ENCODE data around the gene RD3L. TPM values are rescaled to one million over a fixed set of nuclear protein-coding genes. Genes with fewer than 3 reads are reported as not detected.

RD3L gene
- total RNA-seq, 2 donors from 2014 or later, result 0.86 TPM; not detected in 1

GRCh38 chr14:103898204-103898603 lies 44.1 kb downstream of the RD3L start:
- Mint-ChIP-seq H3K27me3 (peaks cover 15% of the 10 kb centered on the region), H3K36me3 (ENCODE audit: low read depth) (no peaks in the 10 kb centered on the region), H3K27ac (no peak overlapping the region), H3K4me3 (peak overlapping the region; percentile 12), H3K4me1 (peaks cover 5% of the 10 kb centered on the region)
- DNase-seq (no peak), ATAC-seq (no peak)
- H3K9me3 ChIP-seq (ENCODE audit: control insufficient read depth, low read length, poor library complexity, severe bottlenecking), result no peaks in the 10 kb centered on the region

GRCh38 chr14:103897075-103897947 lies 45.0 kb downstream of the RD3L start:
- no peak overlapping the region for H3K27ac Mint-ChIP-seq
- DNase-seq (no peak), ATAC-seq (no peak)
- no peak overlapping the region for H3K4me3 Mint-ChIP-seq
- no peaks in the 10 kb centered on the region for H3K36me3 Mint-ChIP-seq (ENCODE audit: low read depth)
- H3K4me1 Mint-ChIP-seq, result peaks cover 5% of the 10 kb centered on the region
- peaks cover 15% of the 10 kb centered on the region for H3K27me3 Mint-ChIP-seq
- no peaks in the 10 kb centered on the region for H3K9me3 ChIP-seq (ENCODE audit: control insufficient read depth, low read length, poor library complexity, severe bottlenecking)

GRCh38 chr14:103896578-103896977 lies 45.8 kb downstream of the RD3L start:
- no peaks in the 10 kb centered on the region for H3K9me3 ChIP-seq (ENCODE audit: control insufficient read depth, low read length, poor library complexity, severe bottlenecking)
- no peak overlapping the region for H3K27ac Mint-ChIP-seq
- H3K4me3 Mint-ChIP-seq, result no peak overlapping the region
- ATAC-seq, result no peak
- H3K27me3 Mint-ChIP-seq, result peaks cover 15% of the 10 kb centered on the region
- H3K4me1 Mint-ChIP-seq, result peaks cover 5% of the 10 kb centered on the region
- no peaks in the 10 kb centered on the region for H3K36me3 Mint-ChIP-seq (ENCODE audit: low read depth)
- no peak for DNase-seq

- no peak for DNase-seq
- Mint-ChIP-seq H3K4me1 (peaks cover 3% of the 10 kb centered on the region), H3K27me3 (peaks cover 13% of the 10 kb centered on the region), H3K27ac (no peak overlapping the region), H3K4me3 (no peak overlapping the region), H3K36me3 (ENCODE audit: low read depth) (no peaks in the 10 kb centered on the region)
- H3K9me3 ChIP-seq (ENCODE audit: control insufficient read depth, low read length, poor library complexity, severe bottlenecking), result no peaks in the 10 kb centered on the region
- no peak for ATAC-seq
These were observed 47.6 kb downstream of the RD3L start for GRCh38 chr14:103894723-103895059.

- H3K27ac Mint-ChIP-seq, result no peak overlapping the region
- H3K4me3 Mint-ChIP-seq, result no peak overlapping the region
- peaks cover 3% of the 10 kb centered on the region for H3K4me1 Mint-ChIP-seq
- peaks cover 8% of the 10 kb centered on the region for H3K27me3 Mint-ChIP-seq
- no peaks in the 10 kb centered on the region for H3K36me3 Mint-ChIP-seq (ENCODE audit: low read depth)
- DNase-seq (no peak), ATAC-seq (no peak)
- no peaks in the 10 kb centered on the region for H3K9me3 ChIP-seq (ENCODE audit: control insufficient read depth, low read length, poor library complexity, severe bottlenecking)
These were observed 48.2 kb downstream of the RD3L start for GRCh38 chr14:103894034-103894722.

GRCh38 chr14:103892247-103892646 lies 50.1 kb downstream of the RD3L start:
- H3K9me3 ChIP-seq (ENCODE audit: control insufficient read depth, low read length, poor library complexity, severe bottlenecking), result no peaks in the 10 kb centered on the region
- no peaks in the 10 kb centered on the region for H3K36me3 Mint-ChIP-seq (ENCODE audit: low read depth)
- DNase-seq, result no peak
- no peak for ATAC-seq
- H3K4me1 Mint-ChIP-seq, result peaks cover 3% of the 10 kb centered on the region
- peaks cover 2% of the 10 kb centered on the region for H3K27me3 Mint-ChIP-seq
- no peak overlapping the region for H3K27ac Mint-ChIP-seq
- H3K4me3 Mint-ChIP-seq, result no peak overlapping the region

GRCh38 chr14:103891667-103892215 lies 50.6 kb downstream of the RD3L start:
- no peaks in the 10 kb centered on the region for H3K27me3 Mint-ChIP-seq
- no peak overlapping the region for H3K27ac Mint-ChIP-seq
- ATAC-seq (no peak), DNase-seq (no peak)
- H3K4me3 Mint-ChIP-seq, result no peak overlapping the region
- no peaks in the 10 kb centered on the region for H3K36me3 Mint-ChIP-seq (ENCODE audit: low read depth)
- H3K9me3 ChIP-seq (ENCODE audit: control insufficient read depth, low read length, poor library complexity, severe bottlenecking), result no peaks in the 10 kb centered on the region
- H3K4me1 Mint-ChIP-seq, result peaks cover 3% of the 10 kb centered on the region

GRCh38 chr14:103890821-103891666 lies 51.3 kb downstream of the RD3L start:
- no peaks in the 10 kb centered on the region for H3K9me3 ChIP-seq (ENCODE audit: control insufficient read depth, low read length, poor library complexity, severe bottlenecking)
- no peaks in the 10 kb centered on the region for H3K27me3 Mint-ChIP-seq
- H3K4me1 Mint-ChIP-seq, result no peaks in the 10 kb centered on the region
- ATAC-seq (no peak), DNase-seq (no peak)
- no peak overlapping the region for H3K27ac Mint-ChIP-seq
- H3K4me3 Mint-ChIP-seq, result no peak overlapping the region
- no peaks in the 10 kb centered on the region for H3K36me3 Mint-ChIP-seq (ENCODE audit: low read depth)

Other genes with a start within 250 kb of the RD3L start
- gene XRCC3, start 227.1 kb downstream of the RD3L start, total RNA-seq, result 1 to 10 TPM; 6.9 to 8.3 TPM
- gene ZFYVE21, start 226.7 kb downstream of the RD3L start, total RNA-seq, result 1 to 10 TPM; 9.1 to 9.5 TPM
- 10 to 100 TPM; 18.2 to 22.6 TPM for gene PPP1R13B, start 95.0 kb downstream of the RD3L start, total RNA-seq
- gene TDRD9, start 14.1 kb downstream of the RD3L start, total RNA-seq, result 1 to 10 TPM in 1 of 2 donors, not detected in 1; 1.0 TPM
- gene ASPG, start 143.2 kb upstream of the RD3L start, total RNA-seq, result not detected
- gene KIF26A, start 196.1 kb upstream of the RD3L start, total RNA-seq, result 1 to 10 TPM; 3.9 to 4.7 TPM

Data from T-helper 17 cell (primary cell).